Astrocyte (in vitro differentiated cells and primary cell): Measurements from ENCODE around the gene FNDC3B. TPM values are rescaled to one million over a fixed set of nuclear protein-coding genes. Genes with fewer than 3 reads are reported as not detected.

Experiments
- DNase-seq: peaks from one replicate; pipeline ENCODE4 v3.0.0-alpha.2; 2010; ENCODE audit warnings: low read depth
- FAIRE-seq: peaks from 2 replicates; lab custom pipeline; 2011; peaks lifted over from hg19 to GRCh38; lab: Jason Lieb, UNC
- H2AFZ ChIP-seq: 2 replicates; pipeline ENCODE4 v1.6.0; 2012; ENCODE audit warnings: low read depth, low read length, inconsistent platforms
- H3K27ac ChIP-seq: 2 replicates; pipeline ENCODE4 v1.5.1; 2011; ENCODE audit warnings: low read depth, low read length, inconsistent platforms
- H3K27me3 ChIP-seq: 2 replicates; pipeline ENCODE4 v1.6.0; 2011; ENCODE audit warnings: low read length, inconsistent platforms; ENCODE audit not compliant: insufficient read depth
- H3K36me3 ChIP-seq: 2 replicates; pipeline ENCODE4 v1.5.1; 2011; ENCODE audit warnings: low read length, inconsistent platforms; ENCODE audit not compliant: insufficient read depth
- H3K4me1 ChIP-seq: 2 replicates; pipeline ENCODE4 v1.5.1; 2011; ENCODE audit warnings: low read length, inconsistent platforms; ENCODE audit not compliant: insufficient read depth
- H3K4me2 ChIP-seq: 2 replicates; pipeline ENCODE4 v1.6.0; 2012; ENCODE audit warnings: low read length, inconsistent platforms
- H3K4me3 ChIP-seq: 2 replicates; pipeline ENCODE4 v1.5.1; 2011; ENCODE audit warnings: low read depth, mild to moderate bottlenecking, low read length, inconsistent platforms; ENCODE audit not compliant: insufficient read depth
- H3K79me2 ChIP-seq: 2 replicates; pipeline ENCODE4 v1.6.0; 2012; ENCODE audit warnings: mild to moderate bottlenecking, low read length, inconsistent platforms; ENCODE audit not compliant: insufficient read depth
- H3K9ac ChIP-seq: 2 replicates; pipeline ENCODE4 v1.6.0; 2012; ENCODE audit warnings: mild to moderate bottlenecking, low read length, inconsistent platforms
- H3K9me3 ChIP-seq: 2 replicates; pipeline ENCODE4 v1.5.1; 2012; ENCODE audit warnings: low read depth, mild to moderate bottlenecking, low read length, inconsistent platforms; ENCODE audit not compliant: insufficient read depth
- H4K20me1 ChIP-seq: 2 replicates; pipeline ENCODE4 v1.6.0; 2012; ENCODE audit warnings: low read length, inconsistent platforms; ENCODE audit not compliant: insufficient read depth
- H3K27ac Mint-ChIP-seq: one replicate; pipeline ENCODE4 v1.8.0; 2021; ENCODE audit warnings: mild to moderate bottlenecking, mixed read lengths; ENCODE audit not compliant: unreplicated experiment
- H3K27me3 Mint-ChIP-seq: one replicate; pipeline ENCODE4 v1.8.0; 2021; ENCODE audit warnings: low read depth, mixed read lengths; ENCODE audit not compliant: unreplicated experiment
- H3K36me3 Mint-ChIP-seq: one replicate; pipeline ENCODE4 v1.8.0; 2021; ENCODE audit warnings: low read depth, mixed read lengths; ENCODE audit not compliant: unreplicated experiment
- H3K4me1 Mint-ChIP-seq: one replicate; pipeline ENCODE4 v1.8.0; 2021; ENCODE audit warnings: low read depth, mixed read lengths; ENCODE audit not compliant: unreplicated experiment
- H3K4me3 Mint-ChIP-seq: one replicate; pipeline ENCODE4 v1.8.0; 2021; ENCODE audit warnings: mild to moderate bottlenecking, moderate library complexity, mixed read lengths; ENCODE audit not compliant: unreplicated experiment
- H3K9me3 Mint-ChIP-seq: one replicate; pipeline ENCODE4 v1.8.0; 2021; ENCODE audit warnings: mild to moderate bottlenecking, mixed read lengths; ENCODE audit not compliant: unreplicated experiment
- CTCF ChIP-seq: IDR thresholded peaks from 2 replicates; pipeline ENCODE4 v1.5.1; 2011; ENCODE audit warnings: low read depth, mild to moderate bottlenecking, inconsistent platforms, low read length, moderate library complexity; ENCODE audit not compliant: insufficient read depth
- EZH2 ChIP-seq: IDR thresholded peaks from 2 replicates; pipeline ENCODE4 v1.6.1; 2012; ENCODE audit warnings: mild to moderate bottlenecking, low read length, inconsistent platforms; ENCODE audit not compliant: insufficient read depth
- total RNA-seq: library from RNA; stranded (reverse); gene quantifications from 2 replicates; pipeline ENCODE4 v1.2.1, GENCODE V29; 2021

FNDC3B gene
- total RNA-seq, 1 donor from 2014 or later: 327 TPM

GRCh38 chr3:172277151-172277652, 237.8 kb downstream of the FNDC3B start:
- H3K27ac ChIP-seq: no peak overlapping the region
- peaks cover 70% of the 10 kb centered on the region for H3K79me2 ChIP-seq
- TF ChIP-seq CTCF: no peak
- no peak for TF ChIP-seq EZH2
- peaks cover 21% of the 10 kb centered on the region for H3K36me3 Mint-ChIP-seq
- H4K20me1 ChIP-seq: peaks cover 30% of the 10 kb centered on the region
- H3K9me3 ChIP-seq: no peaks in the 10 kb centered on the region
- H3K36me3 ChIP-seq: peaks cover 20% of the 10 kb centered on the region
- H3K27me3 Mint-ChIP-seq: no peaks in the 10 kb centered on the region
- H3K4me2 ChIP-seq: no peak overlapping the region
- H3K9me3 Mint-ChIP-seq: no peaks in the 10 kb centered on the region
- peaks cover 18% of the 10 kb centered on the region for H3K4me1 ChIP-seq
- no peak overlapping the region for H2AFZ ChIP-seq
- H3K4me3 Mint-ChIP-seq: no peak overlapping the region
- DNase-seq (no peak), FAIRE-seq (no peak)
- no peak overlapping the region for H3K4me3 ChIP-seq
- H3K4me1 Mint-ChIP-seq: peaks cover 63% of the 10 kb centered on the region
- no peaks in the 10 kb centered on the region for H3K27me3 ChIP-seq
- no peak overlapping the region for H3K9ac ChIP-seq
- no peak overlapping the region for H3K27ac Mint-ChIP-seq

- Mint-ChIP-seq H3K27ac (peak overlapping the region; percentile 94), H3K36me3 (peaks cover 29% of the 10 kb centered on the region), H3K9me3 (no peaks in the 10 kb centered on the region), H3K4me1 (peaks cover 75% of the 10 kb centered on the region), H3K27me3 (no peaks in the 10 kb centered on the region), H3K4me3 (peak overlapping the region; percentile 60)
- H2AFZ ChIP-seq: no peak overlapping the region
- H3K27ac ChIP-seq: peak overlapping the region; percentile 78
- H3K27me3 ChIP-seq: no peaks in the 10 kb centered on the region
- peak; percentile 64 for DNase-seq
- peaks cover 21% of the 10 kb centered on the region for H3K36me3 ChIP-seq
- H3K79me2 ChIP-seq: peaks cover 71% of the 10 kb centered on the region
- no peaks in the 10 kb centered on the region for H3K9me3 ChIP-seq
- peaks cover 18% of the 10 kb centered on the region for H3K4me1 ChIP-seq
- H3K9ac ChIP-seq: peak overlapping the region; percentile 38
- peaks cover 27% of the 10 kb centered on the region for H4K20me1 ChIP-seq
- no peak for FAIRE-seq
- H3K4me2 ChIP-seq: peak overlapping the region; percentile 55
- TF ChIP-seq EZH2 (no peak), CTCF (no peak)
- H3K4me3 ChIP-seq: no peak overlapping the region
Measured at GRCh38 chr3:172279191-172279640, 239.8 kb downstream of the FNDC3B start.

- Mint-ChIP-seq H3K27ac (peak overlapping the region; percentile 94), H3K27me3 (no peaks in the 10 kb centered on the region), H3K4me1 (peaks cover 79% of the 10 kb centered on the region), H3K9me3 (no peaks in the 10 kb centered on the region), H3K4me3 (peak overlapping the region; percentile 71), H3K36me3 (peaks cover 25% of the 10 kb centered on the region)
- H3K9ac ChIP-seq: peak overlapping the region; percentile 56
- peaks cover 27% of the 10 kb centered on the region for H3K36me3 ChIP-seq
- peaks cover 20% of the 10 kb centered on the region for H3K4me1 ChIP-seq
- H3K27ac ChIP-seq: peak overlapping the region; percentile 78
- H3K4me3 ChIP-seq: no peak overlapping the region
- peak overlapping the region; percentile 55 for H3K4me2 ChIP-seq
- peaks cover 71% of the 10 kb centered on the region for H3K79me2 ChIP-seq
- H3K9me3 ChIP-seq: no peaks in the 10 kb centered on the region
- no peak for DNase-seq
- H3K27me3 ChIP-seq: no peaks in the 10 kb centered on the region
- FAIRE-seq: no peak
- TF ChIP-seq EZH2: no peak
- no peak for TF ChIP-seq CTCF
- H4K20me1 ChIP-seq: peaks cover 29% of the 10 kb centered on the region
- no peak overlapping the region for H2AFZ ChIP-seq
Measured at GRCh38 chr3:172279974-172280373, 240.6 kb downstream of the FNDC3B start.
